NB4 (cell line): ENCODE measurements around the gene CAPNS2.

Experiments
- CTCF ChIP-seq: IDR thresholded peaks from one replicate; pipeline ENCODE4 v1.5.1; 2012; ENCODE audit warnings: low read depth, low read length
- POLR2A ChIP-seq: IDR thresholded peaks from 2 replicates; pipeline ENCODE4 v1.6.1; 2011; ENCODE audit warnings: mild to moderate bottlenecking; ENCODE audit not compliant: insufficient read length; ENCODE audit errors: extremely low read depth

- TF ChIP-seq POLR2A (no peak), CTCF (no peak)
Observed at GRCh38 chr16:55526441-55526840, 40.0 kb upstream of the CAPNS2 start.
